ENCODE data around the gene PRCP.
"Not testable (repeated sequence)": the region's sequence is repeated elsewhere in the genome, so short reads cannot be mapped to it uniquely, and the experiment has no call there.

PRCP gene

GRCh38 chr11:82900277-82901164 lies at the start of gene PRCP:
PRCP (minus strand) TSS chr11:82900430; CDS start chr11:82900402, 28 bp downstream.
- DNase-seq: peak; percentile 18 to 92 (median 79)

DNA sequence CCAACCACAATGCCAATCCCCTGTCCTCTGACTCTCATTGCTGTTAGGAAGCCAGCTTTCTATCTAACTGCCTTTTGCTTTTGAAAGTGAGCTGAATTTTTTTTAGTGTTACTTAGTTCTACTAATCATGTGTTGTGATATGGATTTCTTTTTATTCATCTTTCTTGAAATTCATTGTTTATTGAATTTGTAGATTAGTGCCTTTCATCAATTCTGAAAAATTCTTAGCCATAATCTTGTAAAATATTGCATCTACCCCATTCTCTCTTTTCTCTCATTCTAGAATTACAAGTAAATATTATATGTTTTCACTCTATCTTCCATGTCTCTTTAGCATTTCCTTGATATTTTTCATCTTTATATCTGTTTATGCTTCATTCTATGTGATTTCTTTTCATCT lies 49.1 kb upstream of the PRCP start:
- DNase-seq: no peak

DNA sequence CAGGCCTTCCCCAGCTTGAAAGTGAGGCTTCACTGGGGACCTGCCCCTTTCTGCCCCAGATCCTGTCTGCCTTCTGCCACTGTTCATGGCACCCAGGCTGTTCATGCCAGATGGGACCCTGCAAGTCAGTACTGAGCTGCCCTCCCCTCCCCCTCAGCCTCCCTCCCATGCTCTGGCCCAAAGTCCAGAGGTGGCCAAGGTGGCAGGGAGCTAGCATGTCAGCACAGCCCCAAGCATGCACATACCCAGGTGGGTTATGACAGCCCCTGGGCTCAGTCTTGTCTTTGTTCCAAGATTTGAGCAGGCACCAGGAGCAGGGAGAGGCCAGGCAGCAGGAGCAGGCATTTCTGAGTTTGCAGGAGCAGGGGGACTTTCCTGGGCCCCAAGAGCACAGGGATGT lies 45.5 kb upstream of the PRCP start:
- peak in 1 of 58 donors; percentile 3 for DNase-seq

GRCh38 chr11:82945041-82945440 lies 44.8 kb upstream of the PRCP start:
- not testable (repeated sequence) for DNase-seq

GRCh38 chr11:82944198-82944597 lies 44.0 kb upstream of the PRCP start:
- DNase-seq: no peak

- DNase-seq: not testable (repeated sequence)
Measured at GRCh38 chr11:82943430-82943829, 43.2 kb upstream of the PRCP start.

DNA sequence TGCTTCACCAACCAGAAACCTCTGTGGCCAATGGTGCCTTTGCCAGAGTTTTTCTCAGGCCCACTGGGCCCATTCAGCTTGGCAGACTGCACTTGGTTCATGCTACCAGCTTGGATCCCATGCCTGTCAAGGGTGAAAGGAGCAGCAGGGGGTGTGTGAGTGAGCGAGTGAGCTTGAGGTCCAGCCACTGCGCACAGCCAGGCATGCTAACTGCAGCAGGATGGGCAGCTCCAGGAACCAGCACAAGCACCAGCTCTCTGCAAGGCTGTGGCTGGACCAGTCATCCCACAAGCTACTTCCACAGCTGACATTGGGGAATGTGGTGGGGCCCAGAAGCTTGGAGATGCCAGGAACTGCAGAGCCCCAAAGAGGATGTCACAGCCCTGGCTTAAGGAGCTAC lies 42.1 kb upstream of the PRCP start:
- DNase-seq: no peak

DNA sequence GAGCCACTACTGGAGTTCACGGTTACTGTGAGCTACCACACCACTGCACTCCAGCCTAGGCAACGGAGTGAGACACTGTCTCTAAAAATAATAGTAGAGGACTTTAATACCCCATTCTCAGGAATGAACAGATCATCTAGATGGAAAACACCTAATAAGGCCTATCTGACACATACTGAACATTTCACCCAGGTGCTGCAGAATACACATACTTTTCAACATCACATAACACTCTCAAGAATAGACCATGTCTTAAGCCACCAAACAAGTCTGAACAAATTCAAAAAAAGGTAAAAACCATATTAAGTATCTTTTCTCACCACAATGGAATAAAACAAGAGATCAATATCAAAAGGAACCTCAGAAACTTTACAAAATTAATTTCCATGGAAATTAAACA lies 39.2 kb upstream of the PRCP start:
- DNase-seq: no peak

DNA sequence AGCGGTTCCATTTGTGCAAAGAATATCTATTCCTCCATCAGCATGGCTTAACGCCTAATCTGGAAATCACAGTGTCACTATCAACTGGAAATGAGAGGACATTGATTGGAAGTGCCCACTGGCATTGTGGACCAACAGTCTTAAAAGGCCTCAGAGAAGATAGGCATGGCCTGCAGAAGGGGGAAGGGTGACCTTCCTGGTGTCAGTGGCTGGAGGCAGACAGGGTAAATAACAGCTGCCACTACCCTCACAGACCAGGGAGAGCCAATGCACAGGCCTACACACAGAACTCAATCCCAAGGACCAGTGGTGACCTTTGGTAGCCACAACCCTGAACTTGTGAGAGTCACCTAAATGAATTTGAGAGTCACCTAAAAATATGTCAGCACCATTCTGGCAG lies 37.3 kb upstream of the PRCP start:
- DNase-seq: no peak

GRCh38 chr11:82936261-82936660 lies 36.0 kb upstream of the PRCP start:
- no peak for DNase-seq

DNA sequence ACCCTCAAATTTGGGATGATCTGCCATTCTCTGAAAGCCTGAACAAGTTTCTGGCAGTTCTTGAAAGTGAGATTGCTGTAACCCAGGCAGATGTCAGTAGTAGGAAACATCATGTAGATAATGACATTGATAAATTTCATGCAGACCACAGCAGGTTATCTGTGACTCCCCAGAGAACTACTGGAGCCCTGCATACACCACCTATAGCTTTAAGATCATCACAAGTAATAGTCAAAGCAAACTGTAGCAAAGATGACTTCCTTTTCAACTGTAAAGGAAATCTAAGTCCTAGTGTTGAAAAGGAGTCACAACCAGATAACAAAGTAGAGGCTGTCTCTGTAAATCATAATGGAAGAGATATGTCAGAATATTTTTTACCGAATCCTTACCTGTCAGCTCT lies 32.3 kb upstream of the PRCP start:
- no peak for DNase-seq

DNA sequence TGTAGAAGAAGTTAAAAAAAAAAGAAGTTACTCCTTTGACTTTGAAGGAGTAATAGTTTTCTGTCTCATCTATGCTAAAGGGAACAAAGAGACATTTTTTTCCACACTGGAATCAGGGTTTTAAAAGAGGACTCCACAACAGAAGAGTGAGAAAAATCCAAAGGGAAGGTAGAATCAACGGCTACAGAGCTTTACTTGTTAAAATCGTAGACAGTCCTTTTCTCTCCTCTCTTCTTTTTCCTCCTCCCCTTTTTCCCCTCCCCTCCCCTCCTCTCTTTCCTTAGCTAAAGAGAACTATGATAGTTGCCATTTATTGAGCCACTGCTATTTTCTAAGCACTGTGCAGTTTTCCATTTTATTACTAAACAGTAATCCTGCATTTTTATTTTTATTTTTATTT lies 30.5 kb upstream of the PRCP start:
- DNase-seq: no peak

DNA sequence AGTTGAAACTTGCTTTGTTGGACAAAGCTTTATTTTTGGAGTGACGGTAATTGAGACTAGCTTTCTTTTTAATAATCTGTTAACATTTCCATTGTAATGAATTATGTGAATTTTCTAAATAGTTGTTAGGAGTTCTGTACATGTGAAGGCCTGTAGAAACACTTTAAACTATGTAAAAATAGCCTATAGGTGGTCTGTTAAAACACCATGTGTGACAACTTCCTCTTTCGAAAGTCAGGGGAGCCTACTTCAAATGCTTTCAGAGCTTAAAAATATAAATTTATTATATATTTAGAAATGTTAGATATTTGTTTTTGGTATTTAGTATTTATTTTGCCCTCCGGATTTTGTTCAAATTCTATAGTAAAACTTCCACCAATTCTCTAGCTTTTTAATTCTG lies 30.0 kb upstream of the PRCP start:
- no peak for DNase-seq

DNA sequence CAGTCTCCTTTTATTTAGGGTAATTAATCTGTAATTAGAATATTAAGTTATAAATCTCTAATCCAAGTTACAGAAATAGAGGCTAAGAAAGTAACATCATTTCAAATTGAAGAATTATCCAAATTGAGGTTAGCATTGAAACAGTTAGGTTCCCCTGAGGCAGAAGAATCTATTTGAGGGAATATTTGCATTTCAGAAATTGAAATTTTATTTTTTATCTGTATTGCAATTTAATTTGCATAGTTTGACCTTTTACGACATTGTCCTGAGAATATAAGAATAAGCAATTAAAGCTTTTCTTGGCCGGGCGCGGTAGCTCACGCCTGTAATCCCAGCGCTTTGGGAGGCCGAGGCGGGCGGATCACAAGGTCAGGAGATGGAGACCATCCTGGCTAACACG lies 28.9 kb upstream of the PRCP start:
- DNase-seq: no peak

DNA sequence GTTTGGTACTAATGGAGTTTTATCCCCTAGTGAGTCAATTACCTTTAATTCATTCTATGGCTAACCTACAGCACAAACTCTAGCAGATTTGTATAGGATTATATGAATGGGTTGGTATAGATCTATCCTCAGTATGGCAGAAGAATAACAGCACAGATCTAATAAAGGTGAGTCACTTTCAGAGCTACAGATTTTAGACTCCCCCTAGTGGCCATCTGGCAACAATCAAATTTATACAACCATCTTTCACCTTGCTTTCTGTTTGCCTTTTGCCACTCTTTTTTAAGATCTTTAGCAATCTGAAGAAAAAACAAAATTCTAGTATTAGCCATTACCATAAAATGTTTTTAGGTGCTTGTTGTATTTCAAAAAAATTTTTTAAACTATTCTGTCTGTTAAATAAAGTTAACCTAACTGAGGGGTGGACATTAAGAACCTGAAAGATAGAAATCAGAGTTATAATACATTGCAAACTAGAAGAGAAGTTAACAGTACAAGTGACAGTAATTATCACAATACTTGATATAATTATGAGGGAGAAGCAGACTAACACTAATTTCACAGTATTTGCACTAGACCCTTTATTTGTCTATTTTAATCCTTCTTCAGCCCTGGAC lies 27.1 kb upstream of the PRCP start:
- DNase-seq: peak in 4 of 58 donors; percentile 1 to 7 (median 3)

- no peak for DNase-seq
Measured at GRCh38 chr11:82924522-82925224, 24.4 kb upstream of the PRCP start.

GRCh38 chr11:82922396-82923173 lies 22.4 kb upstream of the PRCP start:
- DNase-seq: not testable (repeated sequence)

GRCh38 chr11:82920227-82920626 lies 20.0 kb upstream of the PRCP start:
- not testable (repeated sequence) for DNase-seq

- not testable (repeated sequence) for DNase-seq
Measured at GRCh38 chr11:82919786-82920185, 19.6 kb upstream of the PRCP start.

DNA sequence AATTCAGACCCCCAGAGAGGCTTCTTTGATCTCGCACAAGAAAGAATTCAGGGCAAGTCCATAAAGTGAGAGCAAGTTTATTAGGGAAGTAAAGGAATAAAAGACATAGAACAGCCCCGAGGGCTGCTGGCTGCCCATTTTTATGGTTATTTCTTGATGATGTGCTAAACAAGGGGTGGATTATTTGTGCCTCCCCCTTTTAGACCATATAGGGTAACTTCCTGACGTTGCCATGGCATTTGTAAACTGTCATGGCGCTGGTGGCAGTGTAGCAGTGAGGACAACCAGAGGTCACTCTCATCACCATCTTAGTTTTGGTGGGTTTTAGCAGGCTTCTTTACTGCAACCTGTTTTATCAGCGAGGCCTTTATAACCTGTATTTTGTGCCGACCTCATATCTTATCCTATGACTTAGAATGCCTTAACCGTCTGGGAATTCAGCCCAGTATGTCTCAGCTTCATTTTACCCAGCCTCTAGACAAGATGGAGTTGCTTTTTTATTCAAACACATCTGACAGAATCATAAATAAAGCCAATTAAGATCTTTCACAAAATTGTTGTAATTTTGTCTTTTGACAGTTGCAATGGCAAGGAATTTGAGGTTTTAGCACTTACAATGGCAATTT lies 8.9 kb upstream of the PRCP start:
- DNase-seq: no peak

- no peak for DNase-seq
Measured at GRCh38 chr11:82908311-82908710, 8.1 kb upstream of the PRCP start.

Measured in anterior cingulate cortex (tissue), 58 donors.